Upper lobe of right lung (tissue), 1 donor: ENCODE results near the gene IGF2R. TPM values are rescaled to one million over a fixed set of nuclear protein-coding genes. Genes with fewer than 3 reads are reported as not detected.
"Not testable (repeated sequence)": the region's sequence is repeated elsewhere in the genome, so short reads cannot be mapped to it uniquely, and the experiment has no call there.

Source experiments
- ATAC-seq: fragments of 200-7000 bp; cut with Tn5 transposase; one replicate; pipeline ENCODE4 v1.9.1; 2020; ENCODE audit warnings: mild to moderate bottlenecking, moderate library complexity
- DNase-seq: peaks from one replicate; pipeline ENCODE4 v3.0.0-alpha.2; 2020
- H3K27ac ChIP-seq: fragments of 200-600 bp; one replicate; pipeline ENCODE4 v1.8.0; 2022
- H3K27me3 ChIP-seq: fragments of 200-600 bp; one replicate; pipeline ENCODE4 v1.8.0; 2022; ENCODE audit warnings: mild to moderate bottlenecking
- H3K36me3 ChIP-seq: fragments of 200-600 bp; one replicate; pipeline ENCODE4 v1.8.0; 2022
- H3K4me1 ChIP-seq: fragments of 200-600 bp; one replicate; pipeline ENCODE4 v1.8.0; 2022
- H3K4me3 ChIP-seq: fragments of 200-600 bp; one replicate; pipeline ENCODE4 v1.8.0; 2022; ENCODE audit warnings: mild to moderate bottlenecking
- H3K9me3 ChIP-seq: fragments of 200-600 bp; one replicate; pipeline ENCODE4 v1.8.0; 2022
- intact Hi-C: fragments of 100-400 bp; cut with DNase I; formaldehyde crosslinking; loops from one replicate; pipeline ENCODE4 v1.11.0; 2022
- total RNA-seq: library from RNA; stranded (reverse); fragmentation: NEBNext Ultra II Directional; extraction: Animal tissue kit (Norgen Biotek cat#: 25700); gene quantifications from one replicate; pipeline ENCODE4 v1.2.1, GENCODE V29; 2021
- TF ChIP-seq, protein P1 (sequence below): fragments of 200-600 bp; IDR thresholded peaks from one replicate; pipeline ENCODE4 v1.8.0; 2022; ENCODE audit warnings: antibody characterized with exemption
- donor health status: DM: no; HTN: yes; CAD: no; lungs with severe emphysema.

The IGF2R gene
- total RNA-seq, 1 donor from 2014 or later: 144 TPM

DNA sequence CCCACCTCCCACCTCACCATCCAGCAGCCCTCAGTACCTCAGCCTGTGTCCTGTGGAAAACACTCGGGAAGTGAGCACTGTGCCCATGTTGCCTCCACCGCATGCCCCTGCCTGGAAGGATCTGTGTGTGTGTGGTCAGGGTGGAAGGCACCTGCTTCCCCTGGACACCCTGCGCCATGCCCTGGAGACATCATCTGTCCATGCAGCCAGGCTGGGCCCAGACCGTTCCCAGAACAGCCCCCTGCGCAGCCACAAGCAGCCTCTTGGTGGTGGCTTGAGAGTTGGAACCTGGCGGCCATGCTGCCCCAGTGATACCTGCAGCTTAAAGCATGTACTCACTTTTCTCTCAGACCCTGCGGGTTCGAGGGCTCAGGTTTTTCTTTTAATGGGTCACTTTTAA is 117.9 kb downstream of the IGF2R start:
- intact Hi-C loops: no loop called here

DNA sequence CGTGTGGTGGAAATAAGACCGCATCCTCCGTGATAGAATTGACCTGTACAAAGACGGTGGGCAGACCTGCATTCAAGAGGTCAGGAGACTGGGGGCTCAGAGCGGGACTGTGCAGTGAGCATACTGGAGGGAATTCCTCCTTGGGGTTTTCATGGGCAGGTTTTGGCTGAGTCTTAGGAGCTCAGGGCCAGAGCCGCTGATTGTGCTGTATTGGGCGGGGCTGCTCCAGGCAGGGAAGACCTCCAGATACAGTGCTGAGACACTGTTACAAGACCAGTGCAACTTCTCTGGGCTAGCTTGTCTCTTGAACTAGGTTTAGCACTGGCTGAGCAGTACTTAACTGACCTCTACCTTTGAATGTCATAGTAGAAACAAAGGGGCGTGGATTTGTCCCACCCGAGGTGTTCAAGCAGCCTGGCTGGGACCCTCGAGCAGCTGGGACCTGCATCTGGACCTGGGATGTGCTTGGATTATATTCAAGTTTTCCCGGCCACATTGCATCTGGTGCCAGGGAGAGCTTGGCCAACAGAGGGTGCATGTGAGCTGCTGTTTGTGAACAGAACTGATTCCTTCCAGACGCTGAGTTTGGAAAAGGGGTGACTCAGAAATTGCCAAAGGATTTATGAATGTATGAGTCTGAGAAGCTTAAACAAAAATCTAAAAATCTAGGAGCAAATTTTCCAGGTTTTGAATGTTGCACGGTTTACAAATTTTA is 119.3 kb downstream of the IGF2R start:
- Histone ChIP-seq H3K27ac (no peak overlapping the region), H3K27me3 (no peaks in the 10 kb centered on the region), H3K4me1 (no peaks in the 10 kb centered on the region), H3K36me3 (peaks cover 96% of the 10 kb centered on the region), H3K9me3 (no peaks in the 10 kb centered on the region), H3K4me3 (no peak overlapping the region)
- no peak for DNase-seq
- peak; percentile 39 for ATAC-seq
- intact Hi-C loops: no loop called here
- TF ChIP-seq, protein P1, sequence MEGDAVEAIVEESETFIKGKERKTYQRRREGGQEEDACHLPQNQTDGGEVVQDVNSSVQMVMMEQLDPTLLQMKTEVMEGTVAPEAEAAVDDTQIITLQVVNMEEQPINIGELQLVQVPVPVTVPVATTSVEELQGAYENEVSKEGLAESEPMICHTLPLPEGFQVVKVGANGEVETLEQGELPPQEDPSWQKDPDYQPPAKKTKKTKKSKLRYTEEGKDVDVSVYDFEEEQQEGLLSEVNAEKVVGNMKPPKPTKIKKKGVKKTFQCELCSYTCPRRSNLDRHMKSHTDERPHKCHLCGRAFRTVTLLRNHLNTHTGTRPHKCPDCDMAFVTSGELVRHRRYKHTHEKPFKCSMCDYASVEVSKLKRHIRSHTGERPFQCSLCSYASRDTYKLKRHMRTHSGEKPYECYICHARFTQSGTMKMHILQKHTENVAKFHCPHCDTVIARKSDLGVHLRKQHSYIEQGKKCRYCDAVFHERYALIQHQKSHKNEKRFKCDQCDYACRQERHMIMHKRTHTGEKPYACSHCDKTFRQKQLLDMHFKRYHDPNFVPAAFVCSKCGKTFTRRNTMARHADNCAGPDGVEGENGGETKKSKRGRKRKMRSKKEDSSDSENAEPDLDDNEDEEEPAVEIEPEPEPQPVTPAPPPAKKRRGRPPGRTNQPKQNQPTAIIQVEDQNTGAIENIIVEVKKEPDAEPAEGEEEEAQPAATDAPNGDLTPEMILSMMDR: peak; percentile 53

More for the DNA sequence above, 117.9 kb downstream of the IGF2R start:
- TF ChIP-seq, protein P1: no peak
- Histone ChIP-seq H3K4me1 (no peaks in the 10 kb centered on the region), H3K9me3 (no peaks in the 10 kb centered on the region), H3K4me3 (no peak overlapping the region), H3K36me3 (peaks cover 95% of the 10 kb centered on the region), H3K27me3 (no peaks in the 10 kb centered on the region), H3K27ac (no peak overlapping the region)
- ATAC-seq (no peak), DNase-seq (no peak)

GRCh38 chr6:160088784-160089533 is 120.1 kb downstream of the IGF2R start:
- Histone ChIP-seq H3K4me1 (no peaks in the 10 kb centered on the region), H3K27ac (no peak overlapping the region), H3K9me3 (no peaks in the 10 kb centered on the region), H3K36me3 (peaks cover 97% of the 10 kb centered on the region), H3K27me3 (no peaks in the 10 kb centered on the region), H3K4me3 (no peak overlapping the region)
- ATAC-seq (no peak), DNase-seq (no peak)
- intact Hi-C loops: no loop called here
- TF ChIP-seq, protein P1: no peak

DNA sequence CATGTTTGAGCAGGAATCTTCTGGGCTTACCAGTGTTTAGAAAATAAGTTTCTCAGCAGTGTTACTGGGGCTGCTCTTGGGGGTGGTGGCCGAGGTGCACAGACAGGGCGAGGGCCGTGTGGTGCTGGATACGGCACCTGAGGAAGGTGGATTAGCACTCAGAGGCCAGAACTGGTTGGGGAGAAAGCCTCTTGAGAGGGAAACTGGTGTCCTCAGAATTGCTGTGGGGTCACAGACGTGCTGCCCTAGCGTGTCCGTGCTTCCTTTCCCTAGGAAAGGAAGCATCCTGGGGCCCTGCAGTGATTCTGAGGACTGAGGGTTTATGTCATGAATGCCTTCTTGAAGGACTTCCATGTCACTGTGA is 120.6 kb downstream of the IGF2R start:
- ATAC-seq (no peak), DNase-seq (no peak)
- Histone ChIP-seq H3K4me3 (no peak overlapping the region), H3K36me3 (peaks cover 97% of the 10 kb centered on the region), H3K4me1 (no peaks in the 10 kb centered on the region), H3K9me3 (no peaks in the 10 kb centered on the region), H3K27me3 (no peaks in the 10 kb centered on the region), H3K27ac (no peak overlapping the region)
- TF ChIP-seq, protein P1: no peak
- intact Hi-C loops: no loop called here

DNA sequence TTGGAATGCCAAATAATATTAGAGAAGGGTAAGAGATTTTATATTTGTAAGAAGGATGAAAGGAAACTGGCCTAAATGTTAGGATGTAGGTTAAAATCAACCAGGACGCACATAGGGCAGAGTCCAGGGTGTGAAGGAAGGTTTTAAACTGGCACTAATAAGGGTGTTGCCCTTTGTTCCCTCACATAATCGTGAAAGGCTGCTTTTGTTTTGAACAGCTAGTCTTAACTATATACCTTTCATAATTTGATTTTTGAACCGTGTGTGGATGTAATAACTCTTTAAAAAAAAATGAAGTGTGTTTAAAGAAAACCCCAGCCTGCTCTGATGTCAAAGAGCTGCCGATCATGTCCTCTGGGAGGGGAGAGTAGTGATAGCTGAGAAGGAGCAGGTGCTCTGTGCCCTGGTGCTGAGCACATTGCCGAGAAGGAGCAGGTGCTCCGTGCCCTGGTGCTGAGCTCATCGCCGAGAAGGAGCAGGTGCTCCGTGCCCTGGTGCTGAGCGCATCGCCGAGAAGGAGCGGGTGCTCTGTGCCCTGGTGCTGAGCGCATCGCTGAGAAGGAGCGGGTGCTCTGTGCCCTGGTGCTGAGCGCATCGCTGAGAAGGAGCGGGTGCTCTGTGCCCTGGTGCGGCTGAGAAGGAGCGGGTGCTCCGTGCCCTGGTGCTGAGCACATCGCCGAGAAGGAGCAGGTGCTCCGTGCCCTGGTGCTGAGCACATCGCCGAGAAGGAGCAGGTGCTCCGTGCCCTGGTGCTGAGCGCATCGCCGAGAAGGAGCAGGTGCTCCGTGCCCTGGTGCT is 121.8 kb downstream of the IGF2R start:
- ATAC-seq, H3K4me1 ChIP-seq, H3K9me3 ChIP-seq, H3K27ac ChIP-seq, H3K27me3 ChIP-seq, intact Hi-C loops, H3K4me3 ChIP-seq, DNase-seq: not testable (repeated sequence)
- H3K36me3 ChIP-seq: peaks cover 96% of the 10 kb centered on the region

DNA sequence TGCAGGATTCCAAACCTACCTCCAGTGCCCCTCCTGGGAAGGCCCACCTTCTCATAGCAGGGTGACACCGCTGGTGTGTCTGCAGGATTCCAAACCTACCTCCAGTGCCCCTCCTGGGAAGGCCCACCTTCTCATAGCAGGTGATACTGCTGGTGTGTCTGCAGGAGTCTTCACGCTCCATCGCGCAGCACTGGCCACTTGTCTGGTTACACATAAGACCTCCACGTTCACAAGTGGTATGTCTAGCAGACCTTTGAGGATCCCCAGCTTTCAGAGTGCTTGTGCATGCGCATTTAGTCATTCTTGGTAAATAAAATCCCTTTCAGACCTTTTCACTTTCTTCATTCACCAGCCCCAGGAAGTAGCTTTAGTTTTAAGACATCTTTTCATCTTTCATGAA is 123.3 kb downstream of the IGF2R start:
- H3K36me3 ChIP-seq: peaks cover 96% of the 10 kb centered on the region
- intact Hi-C loops, H3K27ac ChIP-seq, H3K27me3 ChIP-seq, H3K4me3 ChIP-seq, H3K9me3 ChIP-seq, DNase-seq, ATAC-seq, H3K4me1 ChIP-seq: not testable (repeated sequence)
